WTC11 (cell line): Measurements from ENCODE around the gene DIAPH1. TPM values are rescaled to one million over a fixed set of nuclear protein-coding genes. Genes with fewer than 3 reads are reported as not detected.
A peak's percentile ranks its signal among the peaks of the same experiment; 100 is the strongest.

ENCODE experiments used
- ATAC-seq: fragments of 200-7000 bp; cut with Tn5 transposase; 2 replicates; pipeline ENCODE4 v1.10.0; 2021; ENCODE audit warnings: mild to moderate bottlenecking, moderate library complexity
- CTCF ChIA-PET: fragments of 300-600 bp; sonication (Branson Sonifier 250); formaldehyde crosslinking; loops from one replicate; lab custom pipeline; 2021; ENCODE audit warnings: antibody characterized with exemption; lab: Charles Lee
- POLR2A ChIA-PET: fragments of 350-600 bp; sonication (Branson Sonifier 250); formaldehyde crosslinking; loops from one replicate; lab custom pipeline; 2021; ENCODE audit warnings: antibody characterized with exemption; lab: Charles Lee
- DNase-seq: peaks from one replicate; pipeline ENCODE4 v3.0.0; 2021; ENCODE audit warnings: low spot score
- H3K27ac Mint-ChIP-seq: 2 replicates; pipeline ENCODE4 v1.8.0; 2021; ENCODE audit warnings: mixed read lengths
- H3K27me3 Mint-ChIP-seq: 2 replicates; pipeline ENCODE4 v1.8.0; 2021; ENCODE audit warnings: low read depth, mild to moderate bottlenecking, moderate library complexity, mixed read lengths
- H3K36me3 Mint-ChIP-seq: 2 replicates; pipeline ENCODE4 v1.8.0; 2021; ENCODE audit warnings: mixed read lengths
- H3K4me1 Mint-ChIP-seq: 2 replicates; pipeline ENCODE4 v1.8.0; 2022; ENCODE audit warnings: mixed read lengths
- H3K4me3 Mint-ChIP-seq: 2 replicates; pipeline ENCODE4 v1.8.0; 2021; ENCODE audit warnings: mild to moderate bottlenecking, moderate library complexity, mixed read lengths
- H3K9me3 Mint-ChIP-seq: 2 replicates; pipeline ENCODE4 v1.8.0; 2021; ENCODE audit warnings: mixed read lengths
- ATF1 ChIP-seq: sonication (generic); formaldehyde crosslinking; IDR thresholded peaks from 2 replicates; pipeline ENCODE4 v1.8.1; 2023; ENCODE audit warnings: mild to moderate bottlenecking, moderate library complexity, missing genetic modification reagents
- EMX1 ChIP-seq: fragments of 250-450 bp; sonication (Bioruptor Pico); IDR thresholded peaks from 2 replicates; pipeline ENCODE4 v1.8.0; 2021; ENCODE audit warnings: mild to moderate bottlenecking
- ESRRA ChIP-seq: sonication (generic); formaldehyde crosslinking; IDR thresholded peaks from 2 replicates; pipeline ENCODE4 v1.8.1; 2022; ENCODE audit warnings: mild to moderate bottlenecking, missing genetic modification reagents, borderline replicate concordance
- FOXJ3 ChIP-seq: sonication (generic); formaldehyde crosslinking; IDR thresholded peaks from 2 replicates; pipeline ENCODE4 v1.9.0; 2021; ENCODE audit warnings: missing genetic modification reagents, mild to moderate bottlenecking, borderline replicate concordance
- FOXK1 ChIP-seq: sonication (generic); formaldehyde crosslinking; IDR thresholded peaks from 2 replicates; pipeline ENCODE4 v1.8.0; 2022; ENCODE audit warnings: mild to moderate bottlenecking, moderate library complexity, missing genetic modification reagents
- GTF2I ChIP-seq: fragments of 250-450 bp; sonication (Bioruptor Pico); conservative IDR thresholded peaks from 2 replicates; pipeline ENCODE4 v1.4.0; 2021; ENCODE audit warnings: mild to moderate bottlenecking
- HMGA2 ChIP-seq: fragments of 250-450 bp; sonication (Bioruptor Pico); IDR thresholded peaks from 2 replicates; pipeline ENCODE4 v1.4.0; 2021; ENCODE audit warnings: mild to moderate bottlenecking, moderate library complexity
- HMGXB4 ChIP-seq: sonication (generic); formaldehyde crosslinking; IDR thresholded peaks from 2 replicates; pipeline ENCODE4 v1.8.1; 2023; ENCODE audit warnings: mild to moderate bottlenecking, moderate library complexity, missing genetic modification reagents
- JUN ChIP-seq: sonication (generic); formaldehyde crosslinking; IDR thresholded peaks from 2 replicates; pipeline ENCODE4 v1.8.0; 2023; ENCODE audit warnings: mild to moderate bottlenecking, missing genetic modification reagents
- KAT7 ChIP-seq: sonication (generic); formaldehyde crosslinking; IDR thresholded peaks from 2 replicates; pipeline ENCODE4 v1.8.1; 2023; ENCODE audit warnings: missing genetic modification reagents, mild to moderate bottlenecking, borderline replicate concordance
- MXD4 ChIP-seq: fragments of 250-450 bp; sonication (Bioruptor Pico); IDR thresholded peaks from 2 replicates; pipeline ENCODE4 v1.8.0; 2021; ENCODE audit warnings: mild to moderate bottlenecking, moderate library complexity, borderline replicate concordance
- MYBL2 ChIP-seq: sonication (generic); formaldehyde crosslinking; IDR thresholded peaks from 2 replicates; pipeline ENCODE4 v1.8.1; 2023; ENCODE audit warnings: mild to moderate bottlenecking, moderate library complexity, missing genetic modification reagents
- PREB ChIP-seq: sonication (generic); formaldehyde crosslinking; IDR thresholded peaks from 2 replicates; pipeline ENCODE4 v1.8.1; 2022; ENCODE audit warnings: mild to moderate bottlenecking, missing genetic modification reagents, moderate library complexity, borderline replicate concordance
- TCF7 ChIP-seq: sonication (generic); formaldehyde crosslinking; IDR thresholded peaks from 2 replicates; pipeline ENCODE4 v1.8.0; 2022; ENCODE audit warnings: mild to moderate bottlenecking, low read depth, missing genetic modification reagents, moderate library complexity
- ZNF219 ChIP-seq: sonication (generic); formaldehyde crosslinking; IDR thresholded peaks from 2 replicates; pipeline ENCODE4 v1.8.0; 2023; ENCODE audit warnings: missing genetic modification reagents, mild to moderate bottlenecking, borderline replicate concordance
- ZNF263 ChIP-seq: sonication (generic); formaldehyde crosslinking; IDR thresholded peaks from 2 replicates; pipeline ENCODE4 v1.8.1; 2022; ENCODE audit warnings: low read depth, mild to moderate bottlenecking, moderate library complexity, missing genetic modification reagents
- ZNF425 ChIP-seq: fragments of 250-450 bp; sonication (Bioruptor Pico); conservative IDR thresholded peaks from 2 replicates; pipeline ENCODE4 v1.9.0; 2021; ENCODE audit warnings: mild to moderate bottlenecking
- total RNA-seq: library from RNA; stranded (reverse); gene quantifications from 3 replicates; pipeline ENCODE4 v1.2.3, GENCODE V29; 2021
- TF ChIP-seq, protein P1 (sequence below): sonication (generic); formaldehyde crosslinking; IDR thresholded peaks from 2 replicates; pipeline ENCODE4 v1.8.1; 2022; ENCODE audit warnings: low read depth, missing genetic modification reagents, borderline replicate concordance
- TF ChIP-seq, protein P2 (sequence below): sonication (generic); formaldehyde crosslinking; IDR thresholded peaks from 2 replicates; pipeline ENCODE4 v1.8.0; 2023; ENCODE audit warnings: missing genetic modification reagents, mild to moderate bottlenecking, borderline replicate concordance
- TF ChIP-seq, protein P3 (sequence below): sonication (generic); formaldehyde crosslinking; IDR thresholded peaks from 2 replicates; pipeline ENCODE4 v1.8.0; 2022; ENCODE audit warnings: mild to moderate bottlenecking, missing genetic modification reagents

DIAPH1 gene
- total RNA-seq, 1 experiment from 2014 or later = 109 TPM

GRCh38 chr5:141477044-141477575, 141.7 kb downstream of the DIAPH1 start:
- ChIA-PET CTCF (interaction anchor here (0.7 to 5.2 kb wide), 28 partner anchors 8 to 290 kb away, joined by 3 to 113 read pairs (median 14); partner anchors contain the start of genes DIAPH1, PCDHB15, PCDHB9 and PCDHGA10), POLR2A (interaction anchor here (0.9 to 1.4 kb wide), 2 partner anchors 8 to 31 kb away, joined by 3 to 4 read pairs; partner anchors contain the start of gene PCDHGC4)
- peak overlapping the region; percentile 92 for H3K4me3 Mint-ChIP-seq
- DNase-seq (no peak), ATAC-seq (no peak)
- H3K27me3 Mint-ChIP-seq = peaks cover 28% of the 10 kb centered on the region
- H3K9me3 Mint-ChIP-seq = peaks cover 2% of the 10 kb centered on the region; the same call in 1 of the 2 replicates
- H3K27ac Mint-ChIP-seq = no peak overlapping the region
- no peak for TF ChIP-seq TCF7 (CRISPR knock-in tag)
- TF ChIP-seq FOXK1 (CRISPR knock-in tag) = no peak
- no peak for TF ChIP-seq ZNF219 (CRISPR knock-in tag)
- no peak for TF ChIP-seq HMGXB4 (CRISPR knock-in tag)
- TF ChIP-seq GTF2I (CRISPR knock-in tag) = no peak
- TF ChIP-seq FOXJ3 (CRISPR knock-in tag) = no peak
- TF ChIP-seq, protein P1, sequence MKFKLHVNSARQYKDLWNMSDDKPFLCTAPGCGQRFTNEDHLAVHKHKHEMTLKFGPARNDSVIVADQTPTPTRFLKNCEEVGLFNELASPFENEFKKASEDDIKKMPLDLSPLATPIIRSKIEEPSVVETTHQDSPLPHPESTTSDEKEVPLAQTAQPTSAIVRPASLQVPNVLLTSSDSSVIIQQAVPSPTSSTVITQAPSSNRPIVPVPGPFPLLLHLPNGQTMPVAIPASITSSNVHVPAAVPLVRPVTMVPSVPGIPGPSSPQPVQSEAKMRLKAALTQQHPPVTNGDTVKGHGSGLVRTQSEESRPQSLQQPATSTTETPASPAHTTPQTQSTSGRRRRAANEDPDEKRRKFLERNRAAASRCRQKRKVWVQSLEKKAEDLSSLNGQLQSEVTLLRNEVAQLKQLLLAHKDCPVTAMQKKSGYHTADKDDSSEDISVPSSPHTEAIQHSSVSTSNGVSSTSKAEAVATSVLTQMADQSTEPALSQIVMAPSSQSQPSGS (CRISPR knock-in tag) = no peak
- no peak for TF ChIP-seq ZNF263 (CRISPR knock-in tag)
- no peak for TF ChIP-seq HMGA2
- TF ChIP-seq KAT7 (CRISPR knock-in tag) = no peak
- TF ChIP-seq JUN (CRISPR knock-in tag) = no peak
- peaks cover 37% of the 10 kb centered on the region for H3K4me1 Mint-ChIP-seq
- H3K36me3 Mint-ChIP-seq = peaks cover 7% of the 10 kb centered on the region

DNA sequence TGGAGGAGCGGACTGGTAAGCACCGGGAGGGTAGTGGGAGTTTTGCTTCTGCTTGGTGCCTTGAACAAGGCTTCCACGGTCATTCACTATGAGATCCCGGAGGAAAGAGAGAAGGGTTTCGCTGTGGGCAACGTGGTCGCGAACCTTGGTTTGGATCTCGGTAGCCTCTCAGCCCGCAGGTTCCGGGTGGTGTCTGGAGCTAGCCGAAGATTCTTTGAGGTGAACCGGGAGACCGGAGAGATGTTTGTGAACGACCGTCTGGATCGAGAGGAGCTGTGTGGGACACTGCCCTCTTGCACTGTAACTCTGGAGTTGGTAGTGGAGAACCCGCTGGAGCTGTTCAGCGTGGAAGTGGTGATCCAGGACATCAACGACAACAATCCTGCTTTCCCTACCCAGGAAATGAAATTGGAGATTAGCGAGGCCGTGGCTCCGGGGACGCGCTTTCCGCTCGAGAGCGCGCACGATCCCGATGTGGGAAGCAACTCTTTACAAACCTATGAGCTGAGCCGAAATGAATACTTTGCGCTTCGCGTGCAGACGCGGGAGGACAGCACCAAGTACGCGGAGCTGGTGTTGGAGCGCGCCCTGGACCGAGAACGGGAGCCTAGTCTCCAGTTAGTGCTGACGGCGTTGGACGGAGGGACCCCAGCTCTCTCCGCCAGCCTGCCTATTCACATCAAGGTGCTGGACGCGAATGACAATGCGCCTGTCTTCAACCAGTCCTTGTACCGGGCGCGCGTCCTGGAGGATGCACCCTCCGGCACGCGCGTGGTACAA, 142.5 kb downstream of the DIAPH1 start:
- ChIA-PET CTCF (interaction anchor here (0.7 to 5.2 kb wide), 38 partner anchors 9 to 484 kb away, joined by 3 to 113 read pairs (median 8); partner anchors contain the start of genes DIAPH1, PCDHB14, PCDHB15 and PCDHB5), POLR2A (interaction anchor here (0.9 to 1.4 kb wide), 3 partner anchors 9 to 36 kb away, joined by 3 to 4 read pairs (median 4); partner anchors contain the start of gene PCDHGC4)
- ATAC-seq = peak; percentile 6
- Mint-ChIP-seq H3K27ac (peak overlapping the region; percentile 93), H3K4me3 (peak overlapping the region; percentile 92), H3K36me3 (peaks cover 7% of the 10 kb centered on the region), H3K9me3 (peaks cover 2% of the 10 kb centered on the region; the same call in 1 of the 2 replicates), H3K27me3 (peaks cover 28% of the 10 kb centered on the region), H3K4me1 (peaks cover 37% of the 10 kb centered on the region)
- peak; percentile 64 for DNase-seq
- TF ChIP-seq ESRRA (CRISPR knock-in tag) (no peak), ZNF425 (no peak), MYBL2 (CRISPR knock-in tag) (peak; percentile 1; the same call in 1 of the 2 replicates), MXD4 (CRISPR knock-in tag) (no peak), PREB (CRISPR knock-in tag) (no peak), TCF7 (CRISPR knock-in tag) (no peak), EMX1 (CRISPR knock-in tag) (no peak), ATF1 (CRISPR knock-in tag) (no peak)
- TF ChIP-seq, protein P2, sequence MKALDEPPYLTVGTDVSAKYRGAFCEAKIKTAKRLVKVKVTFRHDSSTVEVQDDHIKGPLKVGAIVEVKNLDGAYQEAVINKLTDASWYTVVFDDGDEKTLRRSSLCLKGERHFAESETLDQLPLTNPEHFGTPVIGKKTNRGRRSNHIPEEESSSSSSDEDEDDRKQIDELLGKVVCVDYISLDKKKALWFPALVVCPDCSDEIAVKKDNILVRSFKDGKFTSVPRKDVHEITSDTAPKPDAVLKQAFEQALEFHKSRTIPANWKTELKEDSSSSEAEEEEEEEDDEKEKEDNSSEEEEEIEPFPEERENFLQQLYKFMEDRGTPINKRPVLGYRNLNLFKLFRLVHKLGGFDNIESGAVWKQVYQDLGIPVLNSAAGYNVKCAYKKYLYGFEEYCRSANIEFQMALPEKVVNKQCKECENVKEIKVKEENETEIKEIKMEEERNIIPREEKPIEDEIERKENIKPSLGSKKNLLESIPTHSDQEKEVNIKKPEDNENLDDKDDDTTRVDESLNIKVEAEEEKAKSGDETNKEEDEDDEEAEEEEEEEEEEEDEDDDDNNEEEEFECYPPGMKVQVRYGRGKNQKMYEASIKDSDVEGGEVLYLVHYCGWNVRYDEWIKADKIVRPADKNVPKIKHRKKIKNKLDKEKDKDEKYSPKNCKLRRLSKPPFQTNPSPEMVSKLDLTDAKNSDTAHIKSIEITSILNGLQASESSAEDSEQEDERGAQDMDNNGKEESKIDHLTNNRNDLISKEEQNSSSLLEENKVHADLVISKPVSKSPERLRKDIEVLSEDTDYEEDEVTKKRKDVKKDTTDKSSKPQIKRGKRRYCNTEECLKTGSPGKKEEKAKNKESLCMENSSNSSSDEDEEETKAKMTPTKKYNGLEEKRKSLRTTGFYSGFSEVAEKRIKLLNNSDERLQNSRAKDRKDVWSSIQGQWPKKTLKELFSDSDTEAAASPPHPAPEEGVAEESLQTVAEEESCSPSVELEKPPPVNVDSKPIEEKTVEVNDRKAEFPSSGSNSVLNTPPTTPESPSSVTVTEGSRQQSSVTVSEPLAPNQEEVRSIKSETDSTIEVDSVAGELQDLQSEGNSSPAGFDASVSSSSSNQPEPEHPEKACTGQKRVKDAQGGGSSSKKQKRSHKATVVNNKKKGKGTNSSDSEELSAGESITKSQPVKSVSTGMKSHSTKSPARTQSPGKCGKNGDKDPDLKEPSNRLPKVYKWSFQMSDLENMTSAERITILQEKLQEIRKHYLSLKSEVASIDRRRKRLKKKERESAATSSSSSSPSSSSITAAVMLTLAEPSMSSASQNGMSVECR (CRISPR knock-in tag) = 0 out of 2 replicates have a peak, but pooled peaks have one; percentile 3
- TF ChIP-seq, protein P3, sequence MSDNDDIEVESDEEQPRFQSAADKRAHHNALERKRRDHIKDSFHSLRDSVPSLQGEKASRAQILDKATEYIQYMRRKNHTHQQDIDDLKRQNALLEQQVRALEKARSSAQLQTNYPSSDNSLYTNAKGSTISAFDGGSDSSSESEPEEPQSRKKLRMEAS = no peak
